IMR-90 (cell line): ENCODE measurements around the gene C1orf167. TPM values are rescaled to one million over a fixed set of nuclear protein-coding genes. Genes with fewer than 3 reads are reported as not detected.

Source experiments
- ATAC-seq: fragments of 200-7000 bp; cut with Tn5 transposase; 2 replicates; pipeline ENCODE4 v1.9.1; 2020; ENCODE audit warnings: low read depth, mild to moderate bottlenecking, moderate library complexity
- BruUV-seq: library from RNA; stranded (reverse); fragments of 400-500 nt; replicated peaks from 2 replicates; lab custom pipeline; 2021; lab: Mats Ljungman, UMichigan
- CTCF ChIA-PET: fragments of 300-600 bp; formaldehyde crosslinking; extraction: SDS; loops from one replicate; lab custom pipeline; 2021; ENCODE audit warnings: antibody characterized with exemption; lab: Yijun Ruan, JAX
- POLR2A ChIA-PET: fragments of 300-600 bp; sonication (Branson Sonifier 250); formaldehyde crosslinking; loops from one replicate; lab custom pipeline; 2022; ENCODE audit warnings: antibody characterized with exemption; ENCODE audit not compliant: unreplicated experiment; lab: Charles Lee
- DNase-seq: peaks from one replicate; pipeline ENCODE4 v3.0.0; 2013
- H2AFZ ChIP-seq: replicated peaks from 2 replicates; pipeline ENCODE3; 2013; ENCODE audit warnings: low read length, mild to moderate bottlenecking; ENCODE audit not compliant: poor library complexity
- H2AK5ac ChIP-seq: 2 replicates; pipeline ENCODE4 v1.6.1; 2013; ENCODE audit warnings: low read depth, low read length, inconsistent platforms
- H2AK9ac ChIP-seq: replicated peaks from 2 replicates; pipeline ENCODE3; 2013; ENCODE audit warnings: mild to moderate bottlenecking, low read depth, low read length, moderate library complexity; ENCODE audit not compliant: poor library complexity
- H2BK120ac ChIP-seq: 2 replicates; pipeline ENCODE4 v1.6.1; 2013; ENCODE audit warnings: low read depth, low read length, inconsistent platforms
- H2BK15ac ChIP-seq: 3 replicates; pipeline ENCODE4 v1.6.1; 2013; ENCODE audit warnings: low read depth, low read length, inconsistent platforms
- H2BK20ac ChIP-seq: 2 replicates; pipeline ENCODE4 v1.6.1; 2013; ENCODE audit warnings: low read depth, mild to moderate bottlenecking, inconsistent platforms, low read length, moderate library complexity
- H2BK5ac ChIP-seq: 2 replicates; pipeline ENCODE4 v1.6.1; 2013; ENCODE audit warnings: mild to moderate bottlenecking, low read depth, low read length, inconsistent platforms; ENCODE audit not compliant: poor library complexity, severe bottlenecking
- H3K14ac ChIP-seq: replicated peaks from 2 replicates; pipeline ENCODE4 v1.6.1; 2013; ENCODE audit warnings: low read depth, low read length, inconsistent platforms
- H3K18ac ChIP-seq: 2 replicates; pipeline ENCODE4 v1.6.1; 2013; ENCODE audit warnings: low read depth, low read length, control low read depth
- H3K23ac ChIP-seq: 2 replicates; pipeline ENCODE4 v1.6.1; 2013; ENCODE audit warnings: low read depth, low read length, inconsistent platforms
- H3K27ac ChIP-seq: 2 replicates; pipeline ENCODE4 v1.5.1; 2013; ENCODE audit warnings: mild to moderate bottlenecking, control low read depth, low read length; ENCODE audit not compliant: insufficient read depth
- H3K27me3 ChIP-seq: 2 replicates; pipeline ENCODE4 v1.6.1; 2013; ENCODE audit warnings: low read length; ENCODE audit not compliant: control insufficient read depth, insufficient read depth
- H3K36me3 ChIP-seq: 2 replicates; pipeline ENCODE4 v1.6.1; 2013; ENCODE audit warnings: low read length, mixed read lengths; ENCODE audit not compliant: control insufficient read depth, insufficient read depth
- H3K4ac ChIP-seq: 2 replicates; pipeline ENCODE4 v1.6.1; 2013; ENCODE audit warnings: low read depth, low read length, inconsistent platforms
- H3K4me1 ChIP-seq: 2 replicates; pipeline ENCODE4 v1.6.1; 2013; ENCODE audit warnings: low read length, mixed read lengths; ENCODE audit not compliant: control insufficient read depth, insufficient read depth
- H3K4me2 ChIP-seq: 2 replicates; pipeline ENCODE4 v1.6.1; 2013; ENCODE audit warnings: low read depth, mild to moderate bottlenecking, control low read depth, low read length, moderate library complexity
- H3K4me3 ChIP-seq: 2 replicates; pipeline ENCODE4 v1.5.1; 2013; ENCODE audit warnings: low read depth, mild to moderate bottlenecking, control low read depth, low read length, moderate library complexity; ENCODE audit not compliant: insufficient read depth
- H3K56ac ChIP-seq: 2 replicates; pipeline ENCODE4 v1.6.1; 2013; ENCODE audit warnings: low read length, inconsistent platforms; ENCODE audit not compliant: insufficient read depth; ENCODE audit errors: extremely low read depth
- H3K79me1 ChIP-seq, 2 experiments: 2 replicates each; pipeline ENCODE4 v1.6.1; 2013; ENCODE audit warnings: low read length in 2 of 2, inconsistent platforms in 1 of 2, low read depth in 1 of 2
- H3K9ac ChIP-seq: 2 replicates; pipeline ENCODE4 v1.6.1; 2013; ENCODE audit warnings: low read depth, low read length, control low read depth
- H3K9me1 ChIP-seq: 2 replicates; pipeline ENCODE4 v1.6.1; 2013; ENCODE audit warnings: low read length, inconsistent platforms; ENCODE audit not compliant: insufficient read depth
- H3K9me3 ChIP-seq: 2 replicates; pipeline ENCODE4 v1.6.1; 2013; ENCODE audit warnings: low read length; ENCODE audit not compliant: control insufficient read depth, insufficient read depth
- H4K20me1 ChIP-seq: 2 replicates; pipeline ENCODE4 v1.6.1; 2013; ENCODE audit warnings: low read length, inconsistent platforms; ENCODE audit not compliant: insufficient read depth
- H4K5ac ChIP-seq: 2 replicates; pipeline ENCODE4 v1.6.1; 2013; ENCODE audit warnings: mild to moderate bottlenecking, low read depth, low read length, control low read depth
- H4K8ac ChIP-seq, 2 experiments: 2 replicates each; pipeline ENCODE4 v1.6.1; 2013; ENCODE audit warnings: low read depth in 2 of 2, low read length in 2 of 2, control low read depth in 1 of 2, inconsistent platforms in 1 of 2
- H4K91ac ChIP-seq: 2 replicates; pipeline ENCODE4 v1.6.1; 2013; ENCODE audit warnings: low read depth, low read length, inconsistent platforms; ENCODE audit not compliant: insufficient read depth
- USF2 ChIP-seq: fragments of 150-350 bp; IDR thresholded peaks from 2 replicates; pipeline ENCODE4 v1.6.1; 2017; ENCODE audit warnings: mild to moderate bottlenecking, antibody characterized with exemption, low read length, low read depth
- WGBS, 2 experiments: methylation state at CpG; one replicate each; pipeline versions ENCODE4 v1.1.5 to v1.1.7; 2013; ENCODE audit warnings: missing lambda C conversion rate in 2 of 2; ENCODE audit not compliant: insufficient read length in 1 of 2; ENCODE audit errors: extremely low coverage in 2 of 2; 5-methylcytosine and 5-hydroxymethylcytosine counted together
- dilution Hi-C: fragments of 300-500 bp; cut with HindIII; formaldehyde crosslinking; loops from one replicate; pipeline ENCODE4 v1.14.3; 2018; ENCODE audit warnings: low sequenced_read_pairs; ENCODE audit not compliant: unreplicated experiment
- in situ Hi-C: fragments of 300-500 bp; cut with MboI; formaldehyde crosslinking; loops from 3 replicates; pipeline ENCODE4 v1.14.3; 2019; ENCODE audit warnings: low sequenced_read_pairs, inconsistent platforms, mixed read lengths
- intact Hi-C: fragments of 100-400 bp; cut with micrococcal nuclease; formaldehyde crosslinking; loops from 2 replicates; pipeline ENCODE4 v1.10.0; 2022
- polyA plus RNA-seq, 3 experiments: library from polyadenylated mRNA; depleted of rRNA; stranded (reverse); fragments of >200 nt; gene quantifications; 2 replicates each; pipeline ENCODE4 v1.2.3, GENCODE V29; 2012; ENCODE audit warnings: low replicate concordance in 1 of 3
- total RNA-seq: library from RNA; depleted of rRNA; stranded (reverse); fragments of >200 nt; gene quantifications from 2 replicates; pipeline ENCODE4 v1.2.3, GENCODE V29; 2012

Gene C1orf167
- total and polyA plus RNA-seq, 2 of the 4 experiments (the other 2 are of a cell fraction): under 0.01 to 0.15 TPM

GRCh38 chr1:11771481-11772043 is 9.6 kb downstream of the C1orf167 start:
- POLR2A ChIA-PET: no interaction called here
- H2BK5ac ChIP-seq: no peak overlapping the region
- in situ Hi-C loops (no loop called here), dilution Hi-C loops (no loop called here), intact Hi-C loops (no loop called here)
- H3K18ac ChIP-seq: no peak overlapping the region
- ATAC-seq (no peak), DNase-seq (no peak)
- H3K23ac ChIP-seq: no peak overlapping the region
- H4K8ac ChIP-seq: no peak overlapping the region
- H3K9me1 ChIP-seq: no peaks in the 10 kb centered on the region
- no peak overlapping the region for H2AK5ac ChIP-seq
- no peak overlapping the region for H4K91ac ChIP-seq
- no peaks in the 10 kb centered on the region for H3K36me3 ChIP-seq
- peaks cover 12% of the 10 kb centered on the region for H3K27me3 ChIP-seq
- no peaks in the 10 kb centered on the region for H3K9me3 ChIP-seq
- no peak overlapping the region for H3K9ac ChIP-seq
- H4K5ac ChIP-seq: no peak overlapping the region
- H3K56ac ChIP-seq: no peak overlapping the region
- peak overlapping the region; percentile 14 for H2AK9ac ChIP-seq
- H3K27ac ChIP-seq: no peak overlapping the region
- peak overlapping the region; percentile 67 for H2AFZ ChIP-seq
- H3K4me3 ChIP-seq: no peak overlapping the region
- no peaks in the 10 kb centered on the region for H3K4me1 ChIP-seq
- no peak for TF ChIP-seq USF2
- no peaks in the 10 kb centered on the region for H3K79me1 ChIP-seq
- no peak overlapping the region for H3K4me2 ChIP-seq
- CTCF ChIA-PET: no interaction called here
- H2BK15ac ChIP-seq: no peak overlapping the region
- no TSS peak for BruUV-seq
- H2BK20ac ChIP-seq: no peak overlapping the region
- H2BK120ac ChIP-seq: no peak overlapping the region
- H4K20me1 ChIP-seq: no peaks in the 10 kb centered on the region
- 33% methylated on average over 3 of the region's 11 CpGs; no CpG with 5 or more reads in 1 of the 2 experiments for WGBS, 2 experiments
- H3K4ac ChIP-seq: no peak overlapping the region
- H3K14ac ChIP-seq: no peak overlapping the region
